ENCODE data around the gene FBN2.

The FBN2 gene

DNA sequence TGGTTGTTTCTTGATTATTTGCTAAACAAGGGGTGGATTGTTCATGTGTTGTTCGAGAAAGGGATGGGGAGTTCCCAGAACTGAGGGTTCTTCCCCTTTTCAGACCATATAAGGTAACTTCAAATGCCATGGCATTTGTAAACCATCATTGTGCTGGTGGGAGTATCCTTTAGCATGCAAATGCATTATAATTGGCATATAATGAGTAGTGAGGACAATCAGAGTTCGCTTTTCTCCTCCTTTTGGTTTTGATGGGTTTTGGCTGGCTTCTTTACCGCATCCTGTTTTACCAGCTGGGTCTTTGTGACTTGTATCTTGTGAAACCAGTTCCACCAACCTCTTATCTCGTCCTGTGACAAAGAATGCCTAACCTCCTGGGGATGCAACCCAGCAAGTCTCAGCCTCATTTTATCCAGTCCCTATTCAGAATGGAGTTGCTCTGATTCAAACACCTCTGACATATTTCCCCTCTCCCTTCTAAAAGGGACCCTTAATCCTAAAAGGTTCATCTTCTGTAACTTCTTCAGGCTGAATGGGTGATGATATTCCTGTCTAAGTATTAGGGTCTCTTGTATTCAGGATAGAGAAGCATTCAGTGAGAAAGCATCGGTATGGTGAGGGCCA lies 8.7 kb upstream of the FBN2 start:
- Histone ChIP-seq H3K9me3 (ENCODE audit: control extremely low read depth in 1 of 5, control insufficient read depth in 4 of 5, insufficient read depth in 2 of 5, low read depth in 1 of 5, low read length in 4 of 5) (peaks cover 0 to 7% (median 2%) of the 10 kb centered on the region in 5 experiments), H3K27ac (ENCODE audit: insufficient read depth in 1 of 2, low read depth in 1 of 2, low read length in 2 of 2, poor library complexity in 1 of 2, severe bottlenecking in 2 of 2) (no peak overlapping the region), H3K4me3 (ENCODE audit: control insufficient read depth in 1 of 7, extremely low read depth in 1 of 7, insufficient read depth in 4 of 7, low read depth in 2 of 7, low read length in 6 of 7) (no peak overlapping the region), H3K27me3 (replicated peaks in 2 of 5; ENCODE audit: control insufficient read depth in 4 of 5, insufficient read depth in 5 of 5, low read length in 4 of 5) (peaks cover 0 to 7% (median 1%) of the 10 kb centered on the region in 5 experiments), H3K4me1 (ENCODE audit: control extremely low read depth in 1 of 4, control insufficient read depth in 4 of 4, insufficient read depth in 4 of 4, low read length in 3 of 4) (no peaks in the 10 kb centered on the region), H3K36me3 (ENCODE audit: control insufficient read depth in 4 of 4, insufficient read depth in 4 of 4, low read length in 3 of 4) (no peaks in the 10 kb centered on the region)
- WGBS (ENCODE audit: insufficient coverage): 80% methylated on average over 2 of the region's 5 CpGs
- DNase-seq: no peak
- ChIA-PET CTCF (no interaction called here), POLR2A (no interaction called here)

DNA sequence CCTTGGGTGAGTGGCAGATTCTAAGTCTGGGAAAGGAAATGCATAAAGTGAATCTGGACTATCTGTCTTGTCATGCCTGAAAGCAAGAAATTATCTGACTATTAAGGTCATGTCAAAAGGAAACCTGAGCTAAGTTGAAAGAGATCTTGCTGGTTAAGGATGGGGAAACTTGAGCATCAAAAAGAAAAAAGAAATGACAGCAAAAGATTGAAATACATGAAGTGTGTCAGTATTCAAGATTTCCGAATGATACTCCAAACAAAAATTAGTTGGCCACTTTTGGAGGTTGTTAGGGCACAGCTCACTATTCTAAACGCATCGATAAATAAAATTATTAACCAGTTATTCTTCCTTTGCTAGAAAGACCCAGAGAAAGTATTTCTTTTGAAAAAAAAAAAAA lies 3.3 kb upstream of the FBN2 start:
- Histone ChIP-seq H3K36me3 (ENCODE audit: control insufficient read depth in 4 of 4, insufficient read depth in 4 of 4, low read length in 3 of 4) (no peaks in the 10 kb centered on the region), H3K27ac (ENCODE audit: insufficient read depth in 1 of 2, low read depth in 1 of 2, low read length in 2 of 2, poor library complexity in 1 of 2, severe bottlenecking in 2 of 2) (no peak overlapping the region), H3K4me1 (ENCODE audit: control extremely low read depth in 1 of 4, control insufficient read depth in 4 of 4, insufficient read depth in 4 of 4, low read length in 3 of 4) (peaks cover 0 to 24% (median 23%) of the 10 kb centered on the region in 4 experiments), H3K9me3 (ENCODE audit: control extremely low read depth in 1 of 5, control insufficient read depth in 4 of 5, insufficient read depth in 2 of 5, low read depth in 1 of 5, low read length in 4 of 5) (peaks cover 0 to 7% (median 0%) of the 10 kb centered on the region in 5 experiments), H3K4me3 (ENCODE audit: control insufficient read depth in 1 of 7, extremely low read depth in 1 of 7, insufficient read depth in 4 of 7, low read depth in 2 of 7, low read length in 6 of 7) (no peak overlapping the region), H3K27me3 (replicated peaks in 2 of 5; ENCODE audit: control insufficient read depth in 4 of 5, insufficient read depth in 5 of 5, low read length in 4 of 5) (peaks cover 0 to 49% (median 16%) of the 10 kb centered on the region in 5 experiments)
- DNase-seq: no peak
- CTCF ChIA-PET: interaction anchor here (1.2 kb wide), 1 partner anchor 18 kb away, joined by 3 read pairs; no protein-coding TSS in a partner anchor
- WGBS (ENCODE audit: insufficient coverage): no CpG with 5 or more reads among the region's 3 CpGs
- POLR2A ChIA-PET: no interaction called here

DNA sequence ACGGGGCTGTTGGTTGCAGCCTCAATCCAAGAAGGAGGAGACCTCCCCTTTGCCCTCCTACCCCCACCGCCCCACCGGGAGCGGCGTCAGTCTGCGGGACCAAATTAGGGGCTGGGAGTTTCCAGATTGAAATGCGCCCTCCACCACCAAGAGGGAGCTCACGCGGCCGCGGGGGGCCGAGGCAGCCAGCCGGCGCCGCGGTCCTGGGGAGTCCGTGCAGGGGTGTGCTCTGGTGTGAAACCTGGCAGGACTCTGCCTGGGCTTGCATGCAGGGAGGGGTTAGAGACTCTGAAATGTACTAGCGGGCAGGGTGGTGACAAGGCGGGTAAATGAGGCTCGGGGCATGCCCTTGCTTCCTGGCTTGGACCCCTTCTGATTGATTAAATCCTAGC lies 989 bp upstream of the FBN2 start:
- POLR2A ChIA-PET: no interaction called here
- CTCF ChIA-PET: no interaction called here
- Histone ChIP-seq H3K4me1 (ENCODE audit: control extremely low read depth in 1 of 4, control insufficient read depth in 4 of 4, insufficient read depth in 4 of 4, low read length in 3 of 4) (peaks cover 0 to 26% (median 24%) of the 10 kb centered on the region in 4 experiments), H3K27me3 (replicated peaks in 2 of 5; ENCODE audit: control insufficient read depth in 4 of 5, insufficient read depth in 5 of 5, low read length in 4 of 5) (peaks cover 11 to 63% (median 23%) of the 10 kb centered on the region in 5 experiments), H3K9me3 (ENCODE audit: control extremely low read depth in 1 of 5, control insufficient read depth in 4 of 5, insufficient read depth in 2 of 5, low read depth in 1 of 5, low read length in 4 of 5) (peaks cover 0 to 4% (median 0%) of the 10 kb centered on the region in 5 experiments), H3K36me3 (ENCODE audit: control insufficient read depth in 4 of 4, insufficient read depth in 4 of 4, low read length in 3 of 4) (no peaks in the 10 kb centered on the region), H3K27ac (ENCODE audit: insufficient read depth in 1 of 2, low read depth in 1 of 2, low read length in 2 of 2, poor library complexity in 1 of 2, severe bottlenecking in 2 of 2) (no peak overlapping the region), H3K4me3 (ENCODE audit: control insufficient read depth in 1 of 7, extremely low read depth in 1 of 7, insufficient read depth in 4 of 7, low read depth in 2 of 7, low read length in 6 of 7) (peak overlapping the region in 6 of 7 experiments; percentile 52 to 73 (median 70))
- DNase-seq: peak in 2 of 3 donors; percentile 28 to 36
- WGBS (ENCODE audit: insufficient coverage): 4% methylated on average over 13 of the region's 20 CpGs

DNA sequence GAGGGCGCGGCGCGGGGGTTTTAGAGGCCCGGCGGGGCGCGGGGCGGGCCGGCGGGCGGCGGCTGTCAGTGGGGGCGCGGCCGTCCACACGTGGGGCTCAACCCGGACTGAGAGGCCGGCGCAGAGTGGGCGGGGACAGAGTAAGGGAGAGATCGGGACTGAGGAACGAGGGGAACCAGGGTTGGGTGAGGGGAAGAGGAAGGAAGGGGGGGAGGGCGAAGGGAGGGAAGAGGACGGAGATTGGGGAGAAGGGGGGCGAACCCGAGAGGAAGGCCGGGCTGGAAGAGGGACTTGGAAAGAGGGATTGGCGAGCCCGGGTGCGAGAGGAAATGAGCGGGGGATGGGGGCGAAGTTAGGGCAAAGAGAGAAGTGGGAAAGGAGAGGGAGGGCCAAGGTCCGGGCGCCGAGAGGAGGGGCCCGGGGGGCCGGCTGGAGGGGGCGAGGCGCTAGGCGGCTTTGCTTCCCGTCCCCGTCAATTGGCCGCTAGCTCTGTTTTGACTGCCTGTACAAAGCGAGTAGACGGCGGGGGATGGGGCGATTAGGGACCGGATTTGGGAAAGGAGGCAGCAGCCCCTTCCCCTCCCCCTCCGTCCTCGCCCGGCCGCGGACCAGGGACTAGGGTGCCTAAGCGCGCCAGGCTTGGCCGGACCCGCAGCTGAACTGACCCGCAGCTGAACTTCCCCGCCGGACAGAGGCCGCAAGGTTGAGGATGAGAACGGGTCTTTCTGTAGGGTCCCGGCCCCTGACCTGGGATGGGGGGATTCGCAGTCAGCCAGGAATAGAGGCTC lies 399 bp upstream of the FBN2 start:
- Histone ChIP-seq H3K36me3 (ENCODE audit: control insufficient read depth in 4 of 4, insufficient read depth in 4 of 4, low read length in 3 of 4) (no peaks in the 10 kb centered on the region), H3K9me3 (ENCODE audit: control extremely low read depth in 1 of 5, control insufficient read depth in 4 of 5, insufficient read depth in 2 of 5, low read depth in 1 of 5, low read length in 4 of 5) (peaks cover 0 to 3% (median 0%) of the 10 kb centered on the region in 5 experiments), H3K4me3 (ENCODE audit: control insufficient read depth in 1 of 7, extremely low read depth in 1 of 7, insufficient read depth in 4 of 7, low read depth in 2 of 7, low read length in 6 of 7) (peak overlapping the region; percentile 35 to 73 (median 69)), H3K27ac (ENCODE audit: insufficient read depth in 1 of 2, low read depth in 1 of 2, low read length in 2 of 2, poor library complexity in 1 of 2, severe bottlenecking in 2 of 2) (no peak overlapping the region), H3K4me1 (ENCODE audit: control extremely low read depth in 1 of 4, control insufficient read depth in 4 of 4, insufficient read depth in 4 of 4, low read length in 3 of 4) (peaks cover 0 to 26% (median 24%) of the 10 kb centered on the region in 4 experiments), H3K27me3 (replicated peaks in 2 of 5; ENCODE audit: control insufficient read depth in 4 of 5, insufficient read depth in 5 of 5, low read length in 4 of 5) (peaks cover 11 to 63% (median 23%) of the 10 kb centered on the region in 5 experiments)
- ChIA-PET POLR2A (no interaction called here), CTCF (no interaction called here)
- WGBS (ENCODE audit: insufficient coverage): under 1% methylated on average over 45 of the region's 65 CpGs
- DNase-seq: peak; percentile 24 to 57 (median 41)

DNA sequence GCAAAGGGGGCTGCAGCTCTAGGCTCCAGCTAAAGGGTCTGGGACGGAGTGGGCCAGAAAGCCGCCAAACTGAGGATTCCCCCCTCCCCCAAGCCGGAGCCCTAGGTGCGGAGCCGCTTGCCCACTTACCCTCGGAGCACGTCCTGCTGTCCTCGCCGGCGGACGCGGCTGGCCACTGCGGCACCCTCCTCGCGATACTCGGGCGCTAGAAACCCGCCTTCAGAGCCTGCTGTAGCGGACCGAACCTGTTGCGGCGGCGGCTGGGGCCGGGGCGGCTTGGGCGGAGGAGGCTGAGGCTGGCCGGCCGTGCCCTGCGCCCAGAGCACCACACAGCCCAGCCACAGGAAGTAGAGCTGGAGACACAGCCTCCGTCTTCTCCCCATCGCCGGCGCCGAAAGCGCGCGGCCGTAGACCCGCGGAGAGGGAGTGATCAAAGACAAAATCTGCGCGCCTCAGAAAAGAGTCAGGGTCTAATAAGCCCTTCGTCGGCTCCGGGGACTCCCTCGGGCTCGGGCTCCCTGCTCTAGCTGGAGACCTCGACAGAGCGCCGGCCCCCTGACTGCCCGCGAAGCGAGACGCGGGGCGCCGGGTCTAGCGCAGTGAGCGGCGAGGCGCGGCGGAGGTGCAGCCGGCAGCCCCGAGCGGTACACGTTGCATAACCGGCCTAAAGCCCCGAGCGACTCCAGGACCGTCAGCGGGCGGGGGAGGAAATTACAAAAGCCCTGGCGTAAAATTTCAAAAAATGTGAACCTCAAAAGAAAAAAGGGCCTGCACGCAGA lies 635 bp downstream of the FBN2 start:
- DNase-seq: peak; percentile 44 to 70 (median 64)
- WGBS (ENCODE audit: insufficient coverage): under 1% methylated on average over 61 of the region's 75 CpGs
- H3K27me3 ChIP-seq (replicated peaks in 2 of 5; ENCODE audit: control insufficient read depth in 4 of 5, insufficient read depth in 5 of 5, low read length in 4 of 5): peaks cover 11 to 70% (median 20%) of the 10 kb centered on the region in 5 experiments

DNA sequence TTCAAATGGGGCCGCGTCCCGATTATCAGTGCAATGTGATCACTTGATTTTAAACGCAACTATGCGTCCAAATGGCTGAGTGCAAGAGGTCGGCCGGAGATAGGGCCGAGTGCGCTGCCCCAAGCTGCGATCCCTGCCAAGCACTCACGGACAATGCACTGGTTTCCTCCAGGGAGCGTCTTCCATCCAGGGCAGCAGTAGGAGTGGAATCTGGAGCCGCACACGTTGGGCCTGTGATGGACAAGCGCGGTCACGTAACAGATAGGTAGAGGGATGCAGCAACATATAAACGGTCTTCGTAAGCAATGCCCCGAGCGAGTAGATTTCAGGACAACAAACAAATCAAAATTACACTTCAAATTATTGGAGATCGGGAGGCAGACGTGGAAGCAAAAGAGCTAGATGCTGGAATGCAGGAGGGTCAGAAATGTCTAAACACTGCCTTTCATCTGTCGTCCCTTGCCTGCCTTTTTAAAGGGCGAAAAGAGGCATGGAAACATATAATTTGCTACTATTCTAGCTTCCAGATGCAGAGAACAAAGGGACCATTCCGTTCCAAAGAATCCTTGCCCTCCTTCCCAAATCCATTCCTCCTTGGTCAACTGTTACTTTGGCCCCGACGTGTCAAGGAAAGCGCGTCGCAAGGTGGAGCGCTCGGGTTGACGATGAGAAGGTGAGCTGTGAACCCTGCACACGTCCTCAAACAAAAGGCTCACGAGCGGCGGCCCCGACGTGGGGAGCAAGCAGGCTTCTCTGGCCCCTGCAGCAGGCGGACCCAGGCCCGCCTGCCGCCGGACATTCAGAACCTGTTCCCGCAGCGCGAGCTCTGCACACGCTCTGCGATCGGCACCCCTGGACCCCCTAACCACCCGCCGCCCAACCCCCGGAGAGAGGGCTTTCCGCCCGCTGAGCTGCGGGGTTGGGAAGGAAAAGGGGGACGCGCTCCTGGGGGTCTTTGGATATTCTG lies 1.5 kb downstream of the FBN2 start:
- Histone ChIP-seq H3K4me1 (ENCODE audit: control extremely low read depth in 1 of 4, control insufficient read depth in 4 of 4, insufficient read depth in 4 of 4, low read length in 3 of 4) (peaks cover 0 to 26% (median 24%) of the 10 kb centered on the region in 4 experiments), H3K27ac (ENCODE audit: insufficient read depth in 1 of 2, low read depth in 1 of 2, low read length in 2 of 2, poor library complexity in 1 of 2, severe bottlenecking in 2 of 2) (no peak overlapping the region), H3K36me3 (ENCODE audit: control insufficient read depth in 4 of 4, insufficient read depth in 4 of 4, low read length in 3 of 4) (no peaks in the 10 kb centered on the region), H3K4me3 (ENCODE audit: control insufficient read depth in 1 of 7, extremely low read depth in 1 of 7, insufficient read depth in 4 of 7, low read depth in 2 of 7, low read length in 6 of 7) (peak overlapping the region in 5 of 7 experiments; percentile 62 to 73 (median 71)), H3K9me3 (ENCODE audit: control extremely low read depth in 1 of 5, control insufficient read depth in 4 of 5, insufficient read depth in 2 of 5, low read depth in 1 of 5, low read length in 4 of 5) (no peaks in the 10 kb centered on the region), H3K27me3 (replicated peaks in 2 of 5; ENCODE audit: control insufficient read depth in 4 of 5, insufficient read depth in 5 of 5, low read length in 4 of 5) (peaks cover 11 to 70% (median 18%) of the 10 kb centered on the region in 5 experiments)
- ChIA-PET CTCF (no interaction called here), POLR2A (no interaction called here)
- 84% methylated on average over 27 of the region's 58 CpGs for WGBS (ENCODE audit: insufficient coverage)
- no peak for DNase-seq

More for the DNA sequence above, 635 bp downstream of the FBN2 start:
- ChIA-PET CTCF (no interaction called here), POLR2A (no interaction called here)
- Histone ChIP-seq H3K4me1 (ENCODE audit: control extremely low read depth in 1 of 4, control insufficient read depth in 4 of 4, insufficient read depth in 4 of 4, low read length in 3 of 4) (peaks cover 0 to 26% (median 24%) of the 10 kb centered on the region in 4 experiments), H3K4me3 (ENCODE audit: control insufficient read depth in 1 of 7, extremely low read depth in 1 of 7, insufficient read depth in 4 of 7, low read depth in 2 of 7, low read length in 6 of 7) (peak overlapping the region; percentile 35 to 73 (median 69)), H3K9me3 (ENCODE audit: control extremely low read depth in 1 of 5, control insufficient read depth in 4 of 5, insufficient read depth in 2 of 5, low read depth in 1 of 5, low read length in 4 of 5) (no peaks in the 10 kb centered on the region), H3K27ac (ENCODE audit: insufficient read depth in 1 of 2, low read depth in 1 of 2, low read length in 2 of 2, poor library complexity in 1 of 2, severe bottlenecking in 2 of 2) (no peak overlapping the region), H3K36me3 (ENCODE audit: control insufficient read depth in 4 of 4, insufficient read depth in 4 of 4, low read length in 3 of 4) (no peaks in the 10 kb centered on the region)
